ENCODE measurements around the gene MCFD2.

- TF ChIP-seq CTCF (IDR thresholded peaks at IDR 0.05; ENCODE audit: insufficient read depth, low read depth, low read length) (peak; percentile 70), EZH2 (IDR thresholded peaks at IDR 0.05; ENCODE audit: insufficient read depth, low read length) (no peak)
Measured at GRCh38 chr2:46876741-46877384, 38.7 kb downstream of the MCFD2 start.

All from astrocyte (in vitro differentiated cells and primary cell).